ENCODE results near the gene NRSN2. TPM values are rescaled to one million over a fixed set of nuclear protein-coding genes. Genes with fewer than 3 reads are reported as not detected.
A peak's percentile ranks its signal among the peaks of the same experiment; 100 is the strongest.
"Not testable (repeated sequence)": the region's sequence is repeated elsewhere in the genome, so short reads cannot be mapped to it uniquely, and the experiment has no call there.

The NRSN2 gene
- total RNA-seq, 2 experiments from 2014 or later, result 9.5 to 9.7 TPM

DNA sequence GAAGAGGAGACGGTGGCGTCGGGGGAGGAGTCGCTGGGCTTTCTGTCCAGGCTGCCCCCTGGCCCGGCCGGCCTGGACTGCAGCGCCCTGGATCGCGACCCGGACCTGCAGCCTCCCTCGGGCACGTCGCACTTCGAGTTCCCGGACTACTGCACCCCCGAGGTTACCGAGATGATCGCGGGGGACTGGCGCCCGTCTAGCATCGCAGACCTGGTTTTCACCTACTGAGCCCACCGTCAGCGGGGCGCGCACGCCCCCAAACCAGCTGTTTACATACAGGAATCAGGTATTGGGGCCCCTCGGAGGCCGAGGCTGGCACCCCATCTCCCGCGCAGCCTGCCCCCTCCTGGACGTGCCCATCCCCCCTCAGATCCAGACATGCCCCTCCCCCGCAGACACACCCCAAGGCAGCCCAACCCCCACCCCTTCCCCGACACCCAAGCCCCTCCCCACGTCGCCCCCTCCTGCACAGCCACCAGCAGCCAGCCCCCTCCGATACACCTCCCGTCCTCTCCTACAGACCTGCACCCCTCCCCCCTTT lies 20.2 kb upstream of the NRSN2 start:
- H3K4me3 Mint-ChIP-seq, result peak overlapping the region; percentile 76
- no peak for DNase-seq
- H3K27ac Mint-ChIP-seq, result no peak overlapping the region
- H3K27me3 Mint-ChIP-seq, result no peaks in the 10 kb centered on the region
- H3K36me3 Mint-ChIP-seq, result no peaks in the 10 kb centered on the region
- peaks cover 18% of the 10 kb centered on the region for H3K4me1 Mint-ChIP-seq (ENCODE audit: low read depth)
- ChIA-PET CTCF (no interaction called here), POLR2A (interaction anchor here (0.7 to 3.1 kb wide), 3 partner anchors 13 to 30 kb away, joined by 3 to 17 read pairs (median 3); partner anchors contain the start of gene ZCCHC3)
- no peaks in the 10 kb centered on the region for H3K9me3 Mint-ChIP-seq
- intact Hi-C loops (cut with micrococcal nuclease), result no loop called here

DNA sequence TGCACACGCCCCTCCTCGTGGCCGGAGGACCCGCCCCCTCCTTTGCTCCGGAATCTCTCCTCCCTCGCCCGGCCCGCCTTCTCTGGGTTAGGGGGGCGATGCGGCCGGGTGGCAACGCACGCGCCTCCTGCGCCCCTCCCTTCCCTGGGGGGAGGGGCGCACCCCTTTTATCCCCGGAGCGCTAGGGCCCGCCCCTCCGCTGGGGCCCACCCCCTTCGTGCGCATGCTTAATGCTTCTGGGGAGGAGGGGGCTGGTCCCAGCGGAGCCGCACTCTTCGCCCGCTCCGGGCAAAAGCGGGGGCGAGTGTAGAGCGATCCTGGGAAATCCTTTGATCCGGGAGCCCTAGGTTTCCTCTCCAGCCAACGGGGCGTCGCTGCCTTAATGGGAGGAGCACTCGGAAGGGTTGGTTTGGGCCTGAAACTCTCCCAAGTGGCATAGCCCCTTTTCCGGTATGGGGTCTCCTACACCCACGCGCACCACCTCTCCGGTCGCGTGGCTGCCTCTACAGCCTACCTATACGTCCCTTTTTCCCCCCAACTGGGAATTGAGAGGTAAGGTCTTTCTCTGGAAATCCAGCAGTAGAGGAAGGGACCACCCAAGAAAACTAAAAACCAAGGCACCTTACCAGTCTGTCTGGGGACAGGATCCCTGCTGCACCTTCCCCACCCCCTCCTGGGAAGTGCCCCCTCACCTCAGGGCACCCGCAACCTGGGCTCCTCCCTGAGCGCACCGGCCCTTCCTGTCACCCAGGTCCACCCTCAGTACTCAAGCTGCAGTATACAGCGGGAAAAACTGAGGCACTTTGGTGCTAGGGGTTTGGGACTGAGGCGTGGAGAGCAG lies 19.5 kb upstream of the NRSN2 start:
- Mint-ChIP-seq H3K4me3 (peak overlapping the region; percentile 76), H3K4me1 (ENCODE audit: low read depth) (peaks cover 18% of the 10 kb centered on the region), H3K36me3 (no peaks in the 10 kb centered on the region), H3K27me3 (no peaks in the 10 kb centered on the region), H3K9me3 (no peaks in the 10 kb centered on the region), H3K27ac (no peak overlapping the region)
- DNase-seq, result peak; percentile 78
- POLR2A ChIA-PET, result interaction anchor here (0.7 kb wide), 1 partner anchor 12 kb away, joined by 3 read pairs; no protein-coding TSS in a partner anchor
- CTCF ChIA-PET, result no interaction called here
- intact Hi-C loops (cut with micrococcal nuclease), result no loop called here

DNA sequence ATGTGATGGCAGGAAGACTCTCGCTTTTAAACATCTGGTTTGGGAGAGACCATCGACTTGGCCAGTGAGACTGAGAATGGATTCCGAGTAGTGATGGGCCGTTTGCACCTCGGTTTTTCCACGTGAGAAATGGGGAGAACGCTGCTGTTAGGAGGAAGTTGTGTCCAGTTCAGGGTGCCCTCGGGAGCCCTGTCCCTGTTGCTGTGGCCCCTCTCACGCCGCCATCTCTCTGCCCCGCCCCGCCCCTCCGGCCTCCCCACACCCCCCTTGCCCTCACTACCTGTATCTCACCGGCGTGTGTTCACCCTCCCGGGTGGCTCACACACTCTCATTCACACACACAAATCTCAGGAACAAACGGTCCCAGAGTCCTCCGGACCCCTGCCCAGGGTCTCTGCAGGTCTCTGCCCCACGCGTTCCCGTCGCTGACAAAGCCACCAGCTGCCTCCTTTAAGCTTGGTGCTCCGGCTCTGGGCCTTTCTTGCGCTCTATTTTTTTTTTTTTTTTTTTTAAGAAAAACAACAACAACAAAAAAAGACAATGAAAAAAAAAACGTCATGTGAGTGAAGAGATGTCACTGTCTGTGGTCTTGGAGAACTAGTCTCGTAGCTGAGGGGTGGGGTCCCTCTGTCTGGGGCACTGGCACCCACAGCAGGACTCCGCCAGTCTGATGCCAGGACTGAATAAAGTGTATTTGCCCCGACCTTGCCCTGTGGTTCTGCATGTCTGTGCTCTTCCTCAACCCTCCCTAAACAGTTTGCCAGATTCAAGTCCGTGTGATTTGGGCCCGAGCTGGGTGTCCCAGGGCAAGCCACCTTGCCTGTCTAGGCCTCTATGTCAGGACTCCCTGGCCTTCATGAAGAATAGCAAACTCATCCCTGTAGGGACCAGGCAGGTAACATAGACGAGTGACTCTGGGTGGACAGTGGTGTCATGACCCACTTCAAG lies 18.6 kb upstream of the NRSN2 start:
- intact Hi-C loops (cut with micrococcal nuclease), result no loop called here

DNA sequence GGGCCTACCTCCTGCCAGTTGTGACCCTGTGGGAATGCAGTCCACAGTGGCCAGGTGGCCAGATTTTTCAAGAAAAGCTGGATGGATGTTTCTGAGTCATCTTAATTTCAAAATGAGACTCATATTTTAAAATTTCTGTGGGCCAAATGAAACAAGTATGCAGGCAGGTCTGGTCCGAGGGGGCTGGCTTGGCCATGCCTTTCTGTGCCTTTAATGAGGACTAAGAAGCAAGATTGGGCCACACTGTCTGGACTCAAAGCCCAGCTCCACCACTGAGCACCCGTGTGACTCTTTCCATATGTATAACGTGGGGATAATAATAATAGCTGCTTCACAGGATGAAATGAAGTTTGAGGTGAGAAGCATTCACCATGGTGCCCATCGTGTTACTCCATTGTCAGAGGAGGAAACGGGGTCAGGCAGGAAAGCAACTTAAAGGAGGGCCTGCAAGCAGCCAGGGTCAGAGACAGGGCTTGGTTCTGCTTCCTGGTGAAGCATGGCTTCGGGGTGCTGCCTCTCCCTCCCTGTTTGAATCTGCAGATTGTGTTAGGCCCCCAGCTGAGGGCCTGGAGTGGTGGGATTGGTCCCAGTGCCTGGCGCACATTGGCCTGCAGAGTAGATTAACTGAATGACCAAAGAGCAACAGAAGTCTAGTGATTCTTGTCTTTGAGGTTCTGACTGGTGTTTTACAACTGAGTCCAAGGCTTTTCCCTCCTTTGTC lies 17.8 kb upstream of the NRSN2 start:
- Mint-ChIP-seq H3K36me3 (no peaks in the 10 kb centered on the region), H3K27me3 (no peaks in the 10 kb centered on the region), H3K9me3 (no peaks in the 10 kb centered on the region), H3K27ac (no peak overlapping the region), H3K4me3 (no peak overlapping the region), H3K4me1 (ENCODE audit: low read depth) (peaks cover 12% of the 10 kb centered on the region)
- ChIA-PET CTCF (interaction anchor here (0.6 to 5.1 kb wide), 16 partner anchors 8 to 205 kb away, joined by 3 to 37 read pairs (median 7); partner anchors contain the start of genes NRSN2, TBC1D20 and ZCCHC3), POLR2A (no interaction called here)
- no peak for DNase-seq
- intact Hi-C loops (cut with micrococcal nuclease), result no loop called here

More for the DNA sequence above, 18.6 kb upstream of the NRSN2 start:
- DNase-seq, result no peak
- ChIA-PET POLR2A (no interaction called here), CTCF (interaction anchor here (0.8 to 5.1 kb wide), 3 partner anchors 18 to 59 kb away, joined by 3 to 37 read pairs (median 25); partner anchors contain the start of gene NRSN2)
- no peaks in the 10 kb centered on the region for H3K27me3 Mint-ChIP-seq
- no peak overlapping the region for H3K27ac Mint-ChIP-seq
- H3K4me1 Mint-ChIP-seq (ENCODE audit: low read depth), result peaks cover 18% of the 10 kb centered on the region
- H3K4me3 Mint-ChIP-seq, result peak overlapping the region; percentile 76
- H3K9me3 Mint-ChIP-seq, result no peaks in the 10 kb centered on the region
- H3K36me3 Mint-ChIP-seq, result no peaks in the 10 kb centered on the region

DNA sequence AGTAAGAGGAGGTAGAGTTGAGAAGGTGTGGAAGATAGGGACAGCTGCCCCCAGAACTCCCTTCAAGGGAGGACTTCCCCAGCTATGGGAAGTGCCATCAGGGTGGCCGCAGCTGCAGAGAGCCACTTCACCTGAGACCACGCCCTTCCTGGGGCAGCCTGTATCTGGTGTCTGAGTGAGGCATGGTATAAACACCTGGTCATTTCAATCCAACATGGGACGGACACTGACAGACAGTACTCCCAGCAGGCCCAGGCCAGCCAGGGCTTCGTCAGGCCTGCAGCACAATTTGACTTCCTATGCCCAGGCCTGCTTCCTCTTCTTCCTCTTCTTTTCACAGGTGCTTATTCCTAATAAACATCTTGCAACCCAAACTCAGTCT lies 17.1 kb upstream of the NRSN2 start:
- POLR2A ChIA-PET, result no interaction called here
- peaks cover 9% of the 10 kb centered on the region for H3K4me1 Mint-ChIP-seq (ENCODE audit: low read depth)
- intact Hi-C loops (cut with micrococcal nuclease), result loop anchor here (1.0 to 2.0 kb wide), 2 partner anchors 63 to 121 kb away; no protein-coding TSS in a partner anchor

GRCh38 chr20:330233-331149 lies 16.4 kb upstream of the NRSN2 start:
- H3K9me3 Mint-ChIP-seq, result no peaks in the 10 kb centered on the region
- CTCF ChIA-PET, result interaction anchor here (0.6 to 5.1 kb wide), 39 partner anchors 9 to 213 kb away, joined by 3 to 37 read pairs (median 4); partner anchors contain the start of genes CSNK2A1, NRSN2, TBC1D20 and ZCCHC3
- no peak overlapping the region for H3K27ac Mint-ChIP-seq
- DNase-seq, result peak; percentile 73
- no peaks in the 10 kb centered on the region for H3K36me3 Mint-ChIP-seq
- H3K27me3 Mint-ChIP-seq, result no peaks in the 10 kb centered on the region
- peaks cover 7% of the 10 kb centered on the region for H3K4me1 Mint-ChIP-seq (ENCODE audit: low read depth)
- intact Hi-C loops (cut with micrococcal nuclease), result loop anchor here (1.0 to 2.0 kb wide), 2 partner anchors 64 to 121 kb away; no protein-coding TSS in a partner anchor
- H3K4me3 Mint-ChIP-seq, result no peak overlapping the region
- POLR2A ChIA-PET, result interaction anchor here (1.0 kb wide), 1 partner anchor 29 kb away, joined by 4 read pairs; no protein-coding TSS in a partner anchor

More for the DNA sequence above, 17.1 kb upstream of the NRSN2 start:
- no peaks in the 10 kb centered on the region for H3K36me3 Mint-ChIP-seq
- no peak overlapping the region for H3K27ac Mint-ChIP-seq
- no peaks in the 10 kb centered on the region for H3K9me3 Mint-ChIP-seq
- CTCF ChIA-PET, result interaction anchor here (0.6 to 5.1 kb wide), 21 partner anchors 9 to 214 kb away, joined by 3 to 37 read pairs (median 5); partner anchors contain the start of genes CSNK2A1, NRSN2, TBC1D20 and ZCCHC3
- H3K27me3 Mint-ChIP-seq, result no peaks in the 10 kb centered on the region
- no peak overlapping the region for H3K4me3 Mint-ChIP-seq
- no peak for DNase-seq

DNA sequence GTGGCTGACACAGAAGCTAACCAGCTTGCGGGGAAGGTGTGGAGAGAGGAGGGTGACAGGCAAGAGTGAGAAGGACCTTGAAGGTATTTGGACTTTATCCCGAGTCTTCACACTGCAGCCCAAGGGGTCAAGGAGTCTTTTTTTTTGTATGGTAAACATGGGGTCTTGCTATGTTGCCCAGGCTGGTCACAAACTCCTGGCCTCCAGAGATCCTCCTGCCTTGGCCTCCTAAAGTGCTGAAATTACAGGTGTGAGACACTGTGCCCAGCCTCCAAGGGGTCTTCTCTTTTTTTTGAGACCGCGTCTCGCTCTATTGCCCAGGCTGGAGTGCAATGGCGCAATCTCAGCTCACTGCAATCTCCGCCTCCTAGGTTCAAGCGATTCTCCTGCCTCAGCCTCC lies 12.3 kb upstream of the NRSN2 start:
- Mint-ChIP-seq H3K36me3 (no peaks in the 10 kb centered on the region), H3K27me3 (no peaks in the 10 kb centered on the region), H3K27ac (no peak overlapping the region), H3K4me1 (ENCODE audit: low read depth) (peaks cover 4% of the 10 kb centered on the region), H3K9me3 (no peaks in the 10 kb centered on the region), H3K4me3 (no peak overlapping the region)
- intact Hi-C loops (cut with micrococcal nuclease), result no loop called here
- no peak for DNase-seq
- ChIA-PET CTCF (interaction anchor here (2.5 kb wide), 1 partner anchor 20 kb away, joined by 6 read pairs; no protein-coding TSS in a partner anchor), POLR2A (no interaction called here)

DNA sequence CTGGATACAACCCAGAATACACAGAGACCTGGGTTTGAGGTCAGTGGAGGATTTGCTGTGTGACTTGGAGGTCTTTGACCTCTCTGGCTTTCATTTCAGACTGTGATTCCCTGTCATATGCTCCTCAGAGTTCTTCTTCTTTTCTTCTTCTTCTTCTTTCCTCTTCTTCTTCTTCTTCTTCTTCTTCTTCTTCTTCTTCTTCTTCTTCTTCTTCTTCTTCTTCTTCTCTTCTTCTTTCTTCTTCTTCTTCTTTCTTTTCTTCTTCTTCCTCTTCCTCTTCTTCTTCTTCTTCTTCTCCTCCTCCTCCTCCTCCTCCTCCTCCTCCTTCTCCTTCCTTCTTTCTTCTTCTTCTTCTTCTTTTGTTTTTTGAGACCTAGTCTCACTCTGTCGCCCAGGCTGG lies 10.9 kb upstream of the NRSN2 start:
- POLR2A ChIA-PET; H3K27ac Mint-ChIP-seq; H3K36me3 Mint-ChIP-seq; intact Hi-C loops (cut with micrococcal nuclease); CTCF ChIA-PET; H3K4me3 Mint-ChIP-seq; H3K4me1 Mint-ChIP-seq (ENCODE audit: low read depth); H3K27me3 Mint-ChIP-seq; H3K9me3 Mint-ChIP-seq; DNase-seq: not testable (repeated sequence)

DNA sequence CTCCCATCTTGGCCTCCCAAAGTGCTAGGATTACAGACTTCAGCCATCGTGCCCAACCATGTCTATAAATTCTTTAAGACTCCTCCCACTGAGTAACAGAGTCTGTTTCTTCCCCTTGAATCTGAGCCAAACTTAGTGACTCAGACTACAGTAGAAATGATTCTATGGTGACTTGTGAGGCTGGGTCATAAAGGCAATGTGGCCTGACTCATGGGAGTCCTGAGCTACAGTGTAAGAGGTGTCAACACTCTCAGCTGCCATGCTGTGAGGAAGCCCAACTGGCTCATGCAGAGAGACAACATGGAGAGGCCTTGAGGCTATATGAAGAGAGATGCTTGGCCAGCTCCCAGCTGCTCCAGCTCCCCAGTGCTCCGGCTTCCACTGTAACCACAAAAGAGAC lies 5.2 kb upstream of the NRSN2 start:
- peaks cover 6% of the 10 kb centered on the region for H3K4me1 Mint-ChIP-seq (ENCODE audit: low read depth)
- H3K9me3 Mint-ChIP-seq, result peaks cover 7% of the 10 kb centered on the region
- H3K36me3 Mint-ChIP-seq, result peaks cover 6% of the 10 kb centered on the region
- no peak overlapping the region for H3K4me3 Mint-ChIP-seq
- H3K27me3 Mint-ChIP-seq, result no peaks in the 10 kb centered on the region
- no peak overlapping the region for H3K27ac Mint-ChIP-seq
- DNase-seq, result peak; percentile 71
- intact Hi-C loops (cut with micrococcal nuclease), result no loop called here
- ChIA-PET CTCF (interaction anchor here (0.6 to 1.9 kb wide), 4 partner anchors 10 to 871 kb away, joined by 3 to 7 read pairs (median 4); no protein-coding TSS in a partner anchor), POLR2A (interaction anchor here (1.5 to 1.6 kb wide), 2 partner anchors 17 to 66 kb away, joined by 4 to 5 read pairs; no protein-coding TSS in a partner anchor)

- peaks cover 8% of the 10 kb centered on the region for H3K4me1 Mint-ChIP-seq (ENCODE audit: low read depth)
- intact Hi-C loops (cut with micrococcal nuclease), result no loop called here
- ChIA-PET POLR2A (no interaction called here), CTCF (no interaction called here)
- no peak overlapping the region for H3K4me3 Mint-ChIP-seq
- peaks cover 7% of the 10 kb centered on the region for H3K9me3 Mint-ChIP-seq
- peaks cover 6% of the 10 kb centered on the region for H3K36me3 Mint-ChIP-seq
- no peak overlapping the region for H3K27ac Mint-ChIP-seq
- H3K27me3 Mint-ChIP-seq, result no peaks in the 10 kb centered on the region
- no peak for DNase-seq
These were observed 3.8 kb upstream of the NRSN2 start for GRCh38 chr20:343107-343506.

All from activated CD4-positive, alpha-beta memory T cell treated with anti-CD3 and anti-CD28 coated beads for 36 hours (primary cell).